Suprapubic skin (tissue), 4 donors: ENCODE results near the gene KDM2A. TPM values are rescaled to one million over a fixed set of nuclear protein-coding genes. Genes with fewer than 3 reads are reported as not detected.

Source experiments
- DNase-seq, 2 donors: peaks; one replicate each; pipeline ENCODE4 v3.0.0-alpha.2; 2019; ENCODE audit warnings: low spot score in 2 of 2
- H3K27ac ChIP-seq: fragments of 200-600 bp; sonication (generic); one replicate; pipeline ENCODE4 v1.5.1; 2019
- H3K27me3 ChIP-seq: fragments of 200-600 bp; sonication (generic); one replicate; pipeline ENCODE4 v1.5.1; 2019
- H3K36me3 ChIP-seq: fragments of 200-600 bp; sonication (generic); one replicate; pipeline ENCODE4 v1.5.1; 2019
- H3K4me1 ChIP-seq: fragments of 200-600 bp; sonication (generic); one replicate; pipeline ENCODE4 v1.5.1; 2019
- H3K4me3 ChIP-seq: fragments of 200-600 bp; sonication (generic); one replicate; pipeline ENCODE4 v1.5.1; 2019; ENCODE audit warnings: mild to moderate bottlenecking
- H3K9me3 ChIP-seq: fragments of 200-600 bp; sonication (generic); one replicate; pipeline ENCODE4 v1.5.1; 2019
- EP300 ChIP-seq: sonication (generic); formaldehyde crosslinking; IDR thresholded peaks from one replicate; pipeline ENCODE4 v1.6.1; 2017; ENCODE audit warnings: antibody characterized with exemption
- POLR2A ChIP-seq, 2 donors: fragments of 450-650 bp; IDR thresholded peaks; one replicate each; pipeline ENCODE4 v1.6.1; 2017; ENCODE audit warnings: antibody characterized with exemption in 2 of 2, mild to moderate bottlenecking in 2 of 2, moderate library complexity in 2 of 2
- POLR2AphosphoS5 ChIP-seq, 3 donors: sonication (generic); formaldehyde crosslinking; IDR thresholded peaks; one replicate each; pipeline ENCODE4 v1.6.1; 2017; ENCODE audit warnings: antibody characterized with exemption in 3 of 3
- WGBS: methylation state at CpG from one replicate; pipeline ENCODE4 v1.1.5; 2018; 5-methylcytosine and 5-hydroxymethylcytosine counted together
- total RNA-seq, 4 donors: library from RNA; depleted of rRNA; stranded (reverse); fragments of >200 nt; gene quantifications; one replicate each; pipeline ENCODE4 v1.1.0, GENCODE V29; 2016
- TF ChIP-seq, protein P1 (sequence below), 2 donors: fragments of 200-600 bp in 1 of 2; fragments of 450-650 bp in 1 of 2; sonication (generic) in 1 of 2; IDR thresholded peaks; one replicate each; pipeline ENCODE4 v1.5.1; 2016 to 2019; ENCODE audit warnings: antibody characterized with exemption in 2 of 2, mild to moderate bottlenecking in 1 of 2, moderate library complexity in 1 of 2

Gene KDM2A
- total RNA-seq, 4 donors from 2014 or later = 76.0 to 142 (median 84.8) TPM

DNA sequence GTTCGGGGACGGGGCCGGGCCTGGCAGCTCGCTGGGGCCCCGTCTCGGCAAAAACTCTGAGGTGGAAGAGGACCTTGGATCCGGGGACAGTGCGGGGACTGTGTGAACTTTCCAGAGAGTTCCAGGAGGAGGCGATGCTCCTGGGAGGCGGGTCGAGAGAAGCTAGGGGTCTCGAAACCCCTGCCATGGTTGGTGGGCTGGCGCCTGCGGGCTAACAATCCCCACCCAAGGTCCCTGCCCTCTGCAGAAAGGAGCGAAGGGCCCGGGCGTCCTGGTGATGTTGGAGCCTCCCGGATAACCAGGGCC lies 142.5 kb downstream of the KDM2A start:
- WGBS = 15% methylated on average over 5 of the region's 18 CpGs
- Histone ChIP-seq H3K27ac (peak overlapping the region; percentile 2), H3K4me3 (peak overlapping the region; percentile 42), H3K36me3 (peaks cover 7% of the 10 kb centered on the region), H3K9me3 (no peaks in the 10 kb centered on the region), H3K4me1 (peaks cover 53% of the 10 kb centered on the region), H3K27me3 (no peaks in the 10 kb centered on the region)
- TF ChIP-seq POLR2AphosphoS5 (IDR thresholded peaks at IDR 0.05) (no peak), EP300 (no peak), POLR2A (IDR thresholded peaks at IDR 0.05) (no peak)
- TF ChIP-seq, protein P1, sequence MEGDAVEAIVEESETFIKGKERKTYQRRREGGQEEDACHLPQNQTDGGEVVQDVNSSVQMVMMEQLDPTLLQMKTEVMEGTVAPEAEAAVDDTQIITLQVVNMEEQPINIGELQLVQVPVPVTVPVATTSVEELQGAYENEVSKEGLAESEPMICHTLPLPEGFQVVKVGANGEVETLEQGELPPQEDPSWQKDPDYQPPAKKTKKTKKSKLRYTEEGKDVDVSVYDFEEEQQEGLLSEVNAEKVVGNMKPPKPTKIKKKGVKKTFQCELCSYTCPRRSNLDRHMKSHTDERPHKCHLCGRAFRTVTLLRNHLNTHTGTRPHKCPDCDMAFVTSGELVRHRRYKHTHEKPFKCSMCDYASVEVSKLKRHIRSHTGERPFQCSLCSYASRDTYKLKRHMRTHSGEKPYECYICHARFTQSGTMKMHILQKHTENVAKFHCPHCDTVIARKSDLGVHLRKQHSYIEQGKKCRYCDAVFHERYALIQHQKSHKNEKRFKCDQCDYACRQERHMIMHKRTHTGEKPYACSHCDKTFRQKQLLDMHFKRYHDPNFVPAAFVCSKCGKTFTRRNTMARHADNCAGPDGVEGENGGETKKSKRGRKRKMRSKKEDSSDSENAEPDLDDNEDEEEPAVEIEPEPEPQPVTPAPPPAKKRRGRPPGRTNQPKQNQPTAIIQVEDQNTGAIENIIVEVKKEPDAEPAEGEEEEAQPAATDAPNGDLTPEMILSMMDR (IDR thresholded peaks at IDR 0.05) = no peak
- DNase-seq = no peak

GRCh38 chr11:67261946-67262681 lies 143.1 kb downstream of the KDM2A start:
- peaks cover 56% of the 10 kb centered on the region for H3K4me1 ChIP-seq
- TF ChIP-seq POLR2AphosphoS5 (IDR thresholded peaks at IDR 0.05) = no peak
- TF ChIP-seq, protein P1 (IDR thresholded peaks at IDR 0.05) = no peak
- peak in 1 of 2 donors; percentile 67 for DNase-seq
- H3K36me3 ChIP-seq = peaks cover 2% of the 10 kb centered on the region
- H3K27me3 ChIP-seq = no peaks in the 10 kb centered on the region
- no peaks in the 10 kb centered on the region for H3K9me3 ChIP-seq
- H3K27ac ChIP-seq = peak overlapping the region; percentile 2
- H3K4me3 ChIP-seq = no peak overlapping the region
- WGBS = 39% methylated on average over 12 of the region's 18 CpGs

DNA sequence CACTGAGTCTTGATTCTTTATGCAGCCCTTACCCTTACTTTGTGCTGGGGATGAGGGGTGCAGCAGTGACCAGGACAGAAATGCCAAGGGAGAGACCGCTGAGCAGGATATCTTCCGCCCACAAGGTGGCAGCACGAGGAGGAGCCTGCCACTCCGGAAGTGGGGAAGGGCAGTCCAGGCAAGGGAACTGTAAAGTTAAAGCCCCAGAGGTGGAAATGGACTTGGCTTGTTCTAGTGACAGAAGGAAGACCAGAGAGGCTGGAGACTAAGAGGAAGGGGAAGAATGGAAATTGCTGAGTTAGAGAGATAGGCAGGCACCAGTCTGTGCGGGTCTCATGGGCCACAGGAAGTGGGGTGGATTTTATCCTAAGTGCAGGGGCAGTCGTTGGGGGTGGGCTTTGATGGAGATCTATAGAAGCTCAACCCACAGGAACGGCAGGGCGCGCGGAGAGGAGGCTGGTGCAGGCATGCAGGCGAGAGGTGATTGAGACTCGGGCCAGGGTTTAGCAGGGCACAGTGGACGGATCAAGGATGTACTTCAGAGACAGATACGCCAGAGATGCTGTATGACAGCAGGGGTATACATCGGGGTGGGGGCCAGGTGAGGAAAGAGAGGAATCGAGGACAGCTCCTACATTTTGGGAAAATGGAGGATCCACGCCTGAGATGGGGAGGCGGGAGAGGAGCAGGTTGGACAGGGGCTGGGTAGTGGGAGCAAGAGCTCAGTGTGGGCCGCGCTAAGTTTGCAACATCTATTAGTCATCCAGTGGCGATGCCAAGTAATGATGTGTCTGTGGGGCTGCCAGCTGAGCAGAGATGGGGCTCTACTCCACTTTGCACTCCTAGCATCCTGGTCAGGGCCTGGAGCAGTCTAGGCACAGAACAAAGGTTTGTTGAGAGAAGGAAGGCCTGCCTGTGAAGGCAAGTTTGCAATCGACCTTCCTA lies 143.9 kb downstream of the KDM2A start:
- no peaks in the 10 kb centered on the region for H3K27me3 ChIP-seq
- DNase-seq = peak in 1 of 2 donors; percentile 89
- peaks cover 65% of the 10 kb centered on the region for H3K4me1 ChIP-seq
- peak overlapping the region; percentile 80 for H3K27ac ChIP-seq
- no peaks in the 10 kb centered on the region for H3K9me3 ChIP-seq
- H3K4me3 ChIP-seq = no peak overlapping the region
- WGBS = 31% methylated on average over 22 of the region's 22 CpGs
- TF ChIP-seq EP300 (no peak), POLR2A (IDR thresholded peaks at IDR 0.05) (no peak), POLR2AphosphoS5 (IDR thresholded peaks at IDR 0.05) (peak in 1 of 3 donors; percentile 61)
- TF ChIP-seq, protein P1 (IDR thresholded peaks at IDR 0.05) = peak; percentile 61 to 88
- H3K36me3 ChIP-seq = no peaks in the 10 kb centered on the region

- TF ChIP-seq, protein P1 (IDR thresholded peaks at IDR 0.05) = no peak
- TF ChIP-seq POLR2AphosphoS5 (IDR thresholded peaks at IDR 0.05) (no peak), EP300 (no peak), POLR2A (IDR thresholded peaks at IDR 0.05) (no peak)
- H3K4me3 ChIP-seq = no peak overlapping the region
- no peak for DNase-seq
- 95% methylated on average over 5 of the region's 5 CpGs for WGBS
- no peak overlapping the region for H3K27ac ChIP-seq
- H3K27me3 ChIP-seq = no peaks in the 10 kb centered on the region
- no peaks in the 10 kb centered on the region for H3K36me3 ChIP-seq
- H3K9me3 ChIP-seq = no peaks in the 10 kb centered on the region
- peaks cover 77% of the 10 kb centered on the region for H3K4me1 ChIP-seq
These were observed 145.2 kb downstream of the KDM2A start for GRCh38 chr11:67264260-67264659.
